Measurements from ENCODE around the gene MSMO1.

MSMO1 gene

GRCh38 chr4:165308166-165308565 lies 19.3 kb upstream of the MSMO1 start:
- TF ChIP-seq CTCF (IDR thresholded peaks at IDR 0.05; ENCODE audit: control insufficient read depth, extremely low read depth, insufficient read depth), result no peak
- DNase-seq (ENCODE audit: low read depth), result no peak

GRCh38 chr4:165308606-165309005 lies 18.9 kb upstream of the MSMO1 start:
- DNase-seq (ENCODE audit: low read depth), result no peak
- TF ChIP-seq CTCF (IDR thresholded peaks at IDR 0.05; ENCODE audit: control insufficient read depth, extremely low read depth, insufficient read depth), result no peak
- no peak overlapping the region for H3K4me3 ChIP-seq (ENCODE audit: low read depth, low read length)

More at GRCh38 chr4:165308166-165308565, 19.3 kb upstream of the MSMO1 start:
- no peak overlapping the region for H3K4me3 ChIP-seq (ENCODE audit: low read depth, low read length)

DNA sequence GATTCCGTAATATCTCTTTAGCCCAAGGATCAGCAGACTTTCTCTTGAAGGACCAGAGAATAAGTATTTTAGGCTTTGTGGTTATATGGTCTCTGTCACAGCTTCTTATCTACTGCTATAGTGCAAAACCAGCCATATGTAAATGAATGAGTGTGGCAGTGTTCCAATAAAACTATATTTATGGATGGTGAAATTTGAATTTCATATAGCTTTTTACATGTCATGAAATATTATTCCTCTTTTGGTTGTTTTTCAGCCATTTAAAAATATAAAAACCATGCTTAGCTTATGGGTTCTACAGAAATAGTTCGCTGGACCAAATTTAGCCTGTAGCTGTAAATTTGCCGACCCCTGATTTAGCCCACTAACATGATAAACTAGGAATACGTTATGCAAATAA lies 18.0 kb upstream of the MSMO1 start:
- H3K4me3 ChIP-seq (ENCODE audit: low read depth, low read length), result no peak overlapping the region
- TF ChIP-seq CTCF (IDR thresholded peaks at IDR 0.05; ENCODE audit: control insufficient read depth, extremely low read depth, insufficient read depth), result no peak
- no peak for DNase-seq (ENCODE audit: low read depth)

- DNase-seq (ENCODE audit: low read depth), result no peak
- no peak for TF ChIP-seq CTCF (IDR thresholded peaks at IDR 0.05; ENCODE audit: control insufficient read depth, extremely low read depth, insufficient read depth)
- no peak overlapping the region for H3K4me3 ChIP-seq (ENCODE audit: low read depth, low read length)
Measured at GRCh38 chr4:165312506-165312905, 15.0 kb upstream of the MSMO1 start.

DNA sequence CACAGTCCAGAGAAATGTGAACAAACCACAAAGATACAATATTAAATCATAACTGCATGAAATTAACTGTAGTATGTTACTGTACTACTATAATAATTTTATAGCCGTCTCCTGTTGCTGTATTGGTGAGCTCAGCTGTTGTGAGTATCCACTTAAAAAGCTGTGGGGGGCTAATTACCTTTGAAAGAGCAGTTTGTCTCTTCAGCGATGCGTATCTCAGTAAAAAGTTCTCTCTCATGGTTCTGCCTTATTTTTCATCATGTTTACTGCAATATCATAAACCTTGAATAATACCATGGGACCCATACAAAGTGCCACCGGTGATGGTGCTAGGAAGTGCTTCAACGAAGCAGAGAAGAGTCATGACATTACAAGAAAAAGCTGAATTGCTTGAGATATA lies 8.4 kb upstream of the MSMO1 start:
- TF ChIP-seq CTCF (IDR thresholded peaks at IDR 0.05; ENCODE audit: control insufficient read depth, extremely low read depth, insufficient read depth), result no peak

DNA sequence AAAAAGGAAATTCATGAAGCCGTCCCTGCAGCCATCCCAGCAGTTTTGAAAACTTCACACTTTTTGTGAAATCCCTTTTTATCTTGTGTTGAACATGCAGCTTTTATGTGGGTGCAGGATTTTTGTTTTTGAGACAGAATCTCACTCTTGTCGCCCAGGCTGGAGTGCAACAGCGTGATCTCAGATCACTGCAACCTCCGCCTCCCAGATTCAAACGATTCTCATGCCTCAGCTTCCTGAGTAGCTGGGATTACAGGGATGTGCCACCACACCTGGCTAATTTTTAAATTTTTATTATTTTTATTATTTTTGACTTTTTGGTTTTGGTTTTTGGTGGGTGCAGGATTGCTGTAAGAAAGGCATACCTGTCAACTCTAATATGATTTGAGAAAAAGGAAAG lies 8.0 kb upstream of the MSMO1 start:
- no peak for DNase-seq (ENCODE audit: low read depth)
- no peak for TF ChIP-seq CTCF (IDR thresholded peaks at IDR 0.05; ENCODE audit: control insufficient read depth, extremely low read depth, insufficient read depth)
- no peak overlapping the region for H3K4me3 ChIP-seq (ENCODE audit: low read depth, low read length)

More for the DNA sequence above, 8.4 kb upstream of the MSMO1 start:
- no peak overlapping the region for H3K4me3 ChIP-seq (ENCODE audit: low read depth, low read length)
- DNase-seq (ENCODE audit: low read depth), result no peak

DNA sequence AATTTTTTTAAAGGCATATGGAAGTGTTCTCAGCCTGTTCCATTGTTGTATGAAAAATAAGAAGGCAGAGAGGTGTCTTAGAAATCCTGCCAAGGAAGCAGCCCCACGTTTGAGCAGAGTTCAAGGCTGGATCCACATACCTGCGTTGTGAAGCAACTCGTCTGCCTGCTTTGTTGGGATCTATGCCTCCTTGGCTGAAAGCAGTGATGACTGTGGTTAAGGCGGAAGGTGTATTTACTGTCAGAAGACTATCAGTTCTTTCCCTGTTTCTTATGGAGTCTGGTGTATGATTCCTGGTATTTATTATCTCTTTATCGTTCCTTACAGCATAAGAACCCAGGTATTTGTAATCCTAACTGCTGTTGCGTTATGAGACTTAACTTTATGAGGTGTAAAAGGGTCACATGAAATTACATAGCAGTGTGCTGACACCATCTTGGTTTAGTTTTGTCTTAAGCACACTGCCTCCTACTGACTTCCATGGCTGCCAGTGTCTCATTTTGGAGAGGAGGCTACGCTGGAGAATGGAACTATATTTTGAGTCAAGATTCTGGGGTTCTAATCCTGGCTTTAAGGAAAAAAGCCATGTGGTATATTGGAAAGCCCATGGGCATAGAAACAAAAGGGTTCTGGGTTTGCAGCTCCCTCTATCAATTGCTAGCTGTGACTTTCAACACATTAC lies 3.1 kb upstream of the MSMO1 start:
- DNase-seq (ENCODE audit: low read depth), result no peak
- no peak for TF ChIP-seq CTCF (IDR thresholded peaks at IDR 0.05; ENCODE audit: control insufficient read depth, extremely low read depth, insufficient read depth)

More for the DNA sequence above, 3.1 kb upstream of the MSMO1 start:
- H3K4me3 ChIP-seq (ENCODE audit: low read depth, low read length), result no peak overlapping the region

Data from LNCaP clone FGC (cell line).